ENCODE measurements around the gene OR51E1.

DNA sequence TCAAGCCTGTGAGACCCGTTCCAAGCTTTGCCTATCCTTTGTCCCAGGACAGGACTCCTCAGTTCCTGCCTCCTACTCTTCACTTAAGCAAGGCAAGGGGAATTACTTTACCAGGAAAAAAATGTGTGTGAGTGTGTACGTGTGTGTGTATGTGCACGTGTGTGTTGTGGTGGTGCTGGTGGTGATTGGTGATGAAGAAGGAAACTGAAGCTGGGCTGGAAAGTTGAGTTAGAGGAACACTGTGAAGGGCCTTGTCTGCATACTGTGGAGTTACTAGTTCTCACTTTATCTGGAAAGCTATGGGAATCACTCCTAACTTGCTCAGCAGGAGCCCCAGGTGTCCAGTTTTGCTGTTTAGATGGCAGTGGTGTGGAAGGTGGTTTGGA is 6.1 kb upstream of the OR51E1 start:
- TF ChIP-seq EP300 (IDR thresholded peaks at IDR 0.05; ENCODE audit: low read depth) (no peak), CTCF (IDR thresholded peaks at IDR 0.05) (no peak), POLR2A (IDR thresholded peaks at IDR 0.05) (no peak)

Data from transverse colon (tissue), 3 donors.